HG03378 (cell line): ENCODE data around the gene TAT.
"Not testable (repeated sequence)": the region's sequence is repeated elsewhere in the genome, so short reads cannot be mapped to it uniquely, and the experiment has no call there.

ENCODE experiments used
- ATAC-seq: cut with Tn5 transposase; IDR thresholded peaks from one replicate; pipeline ENCODE4 v1.9.1; 2021; ENCODE audit warnings: mild to moderate bottlenecking, moderate library complexity; ENCODE audit not compliant: unreplicated experiment

The TAT gene

GRCh38 chr16:71576971-71577370, at the start of gene TAT:
TSS of gene TAT (minus strand) at chr16:71577092. CDS start at chr16:71576415, 677 bp downstream.
- ATAC-seq, result no peak

- ATAC-seq, result no peak
Observed at GRCh38 chr16:71626018-71626857, 49.3 kb upstream of the TAT start, which contains the start of gene MARVELD3. TSS of gene MARVELD3 (plus strand) at chr16:71626184. CDS start at chr16:71626230, 46 bp downstream.

- no peak for ATAC-seq
Observed at GRCh38 chr16:71625113-71625850, 48.4 kb upstream of the TAT start.

GRCh38 chr16:71623597-71623996, 46.7 kb upstream of the TAT start:
- ATAC-seq, result no peak

- no peak for ATAC-seq
Observed at GRCh38 chr16:71622088-71622487, 45.2 kb upstream of the TAT start.

GRCh38 chr16:71618429-71618828, 41.5 kb upstream of the TAT start:
- ATAC-seq, result no peak

GRCh38 chr16:71614956-71615355, 38.1 kb upstream of the TAT start:
- not testable (repeated sequence) for ATAC-seq

GRCh38 chr16:71610936-71611871, 34.3 kb upstream of the TAT start:
- no peak for ATAC-seq

- ATAC-seq, result no peak
Observed at GRCh38 chr16:71610447-71610846, 33.6 kb upstream of the TAT start.

GRCh38 chr16:71609066-71609465, 32.2 kb upstream of the TAT start:
- no peak for ATAC-seq

GRCh38 chr16:71600822-71601221, 23.9 kb upstream of the TAT start:
- no peak for ATAC-seq

- ATAC-seq, result not testable (repeated sequence)
Observed at GRCh38 chr16:71598426-71598825, 21.5 kb upstream of the TAT start.

GRCh38 chr16:71595340-71595826, 18.5 kb upstream of the TAT start:
- not testable (repeated sequence) for ATAC-seq

- no peak for ATAC-seq
Observed at GRCh38 chr16:71594000-71594646, 17.2 kb upstream of the TAT start.

GRCh38 chr16:71593048-71593999, 16.4 kb upstream of the TAT start:
- no peak for ATAC-seq

- ATAC-seq, result no peak
Observed at GRCh38 chr16:71591917-71592316, 15.0 kb upstream of the TAT start.

- no peak for ATAC-seq
Observed at GRCh38 chr16:71590584-71590983, 13.7 kb upstream of the TAT start.

GRCh38 chr16:71590071-71590470, 13.2 kb upstream of the TAT start:
- not testable (repeated sequence) for ATAC-seq

GRCh38 chr16:71589334-71589733, 12.4 kb upstream of the TAT start:
- not testable (repeated sequence) for ATAC-seq
